ENCODE measurements around the gene RBSN. TPM values are rescaled to one million over a fixed set of nuclear protein-coding genes. Genes with fewer than 3 reads are reported as not detected.

The RBSN gene
- total and polyA plus RNA-seq, 7 donors, result 7.2 to 41.3 (median 29.1) TPM

- H3K36me3 ChIP-seq, result no peaks in the 10 kb centered on the region
- H3K27me3 ChIP-seq, result peaks cover 0 to 17% (median 5%) of the 10 kb centered on the region in 3 donors
- no peak for DNase-seq
- no peaks in the 10 kb centered on the region for H3K9me3 ChIP-seq
- no peak overlapping the region for H3K27ac ChIP-seq
- no peak overlapping the region for H3K4me3 ChIP-seq
- 87 to 90% methylated on average over 4 of the region's 4 CpGs for WGBS, 2 donors
- no peak for TF ChIP-seq POLR2AphosphoS5 (IDR thresholded peaks at IDR 0.05)
- no peak for TF ChIP-seq EP300 (IDR thresholded peaks at IDR 0.05)
- intact Hi-C loops (cut with DNase I), result no loop called here
- no peaks in the 10 kb centered on the region for H3K4me1 ChIP-seq
These were observed 23.4 kb upstream of the RBSN start for GRCh38 chr3:15122398-15122797.

GRCh38 chr3:15121936-15122335, 23.0 kb upstream of the RBSN start:
- Histone ChIP-seq H3K27me3 (peaks cover 0 to 17% (median 5%) of the 10 kb centered on the region in 3 donors), H3K9me3 (no peaks in the 10 kb centered on the region), H3K4me3 (no peak overlapping the region), H3K36me3 (no peaks in the 10 kb centered on the region), H3K27ac (no peak overlapping the region), H3K4me1 (no peaks in the 10 kb centered on the region)
- DNase-seq, result no peak
- WGBS, 2 donors, result 78 to 83% methylated on average over 3 of the region's 3 CpGs
- intact Hi-C loops (cut with DNase I), result no loop called here
- TF ChIP-seq POLR2AphosphoS5 (IDR thresholded peaks at IDR 0.05) (no peak), CTCF (IDR thresholded peaks at IDR 0.05) (no peak), POLR2A (IDR thresholded peaks at IDR 0.05) (no peak), EP300 (IDR thresholded peaks at IDR 0.05) (no peak)

GRCh38 chr3:15120986-15121385, 22.0 kb upstream of the RBSN start:
- TF ChIP-seq EP300 (IDR thresholded peaks at IDR 0.05) (no peak), POLR2A (IDR thresholded peaks at IDR 0.05) (no peak), CTCF (IDR thresholded peaks at IDR 0.05) (no peak), POLR2AphosphoS5 (IDR thresholded peaks at IDR 0.05) (no peak)
- no peaks in the 10 kb centered on the region for H3K9me3 ChIP-seq
- H3K4me1 ChIP-seq, result no peaks in the 10 kb centered on the region
- no peaks in the 10 kb centered on the region for H3K36me3 ChIP-seq
- no peak for DNase-seq
- H3K27me3 ChIP-seq, result peaks cover 0 to 17% (median 5%) of the 10 kb centered on the region in 3 donors
- intact Hi-C loops (cut with DNase I), result no loop called here
- no peak overlapping the region for H3K27ac ChIP-seq
- 13 to 47% methylated on average over 2 of the region's 2 CpGs for WGBS, 2 donors
- H3K4me3 ChIP-seq, result no peak overlapping the region

GRCh38 chr3:15117011-15117410, 18.1 kb upstream of the RBSN start:
- H3K27ac ChIP-seq, result no peak overlapping the region
- peaks cover 0 to 17% (median 5%) of the 10 kb centered on the region in 3 donors for H3K27me3 ChIP-seq
- H3K4me3 ChIP-seq, result no peak overlapping the region
- intact Hi-C loops (cut with DNase I), result no loop called here
- TF ChIP-seq POLR2AphosphoS5 (IDR thresholded peaks at IDR 0.05) (no peak), EP300 (IDR thresholded peaks at IDR 0.05) (no peak), CTCF (IDR thresholded peaks at IDR 0.05) (no peak), POLR2A (IDR thresholded peaks at IDR 0.05) (no peak)
- no peaks in the 10 kb centered on the region for H3K9me3 ChIP-seq
- H3K4me1 ChIP-seq, result no peaks in the 10 kb centered on the region
- WGBS, 2 donors, result 87 to 89% methylated on average over 3 of the region's 3 CpGs
- no peak for DNase-seq
- H3K36me3 ChIP-seq, result no peaks in the 10 kb centered on the region

- H3K4me1 ChIP-seq, result no peaks in the 10 kb centered on the region
These were observed 17.2 kb upstream of the RBSN start for GRCh38 chr3:15116032-15116669.

More at GRCh38 chr3:15116032-15116669, 17.2 kb upstream of the RBSN start:
- no peak overlapping the region for H3K27ac ChIP-seq
- no peaks in the 10 kb centered on the region for H3K36me3 ChIP-seq
- no peak overlapping the region for H3K4me3 ChIP-seq
- WGBS, 2 donors, result 95 to 97% methylated on average over 2 of the region's 2 CpGs
- no peaks in the 10 kb centered on the region for H3K9me3 ChIP-seq
- peaks cover 0 to 17% (median 5%) of the 10 kb centered on the region in 3 donors for H3K27me3 ChIP-seq
- TF ChIP-seq CTCF (IDR thresholded peaks at IDR 0.05) (no peak), POLR2A (IDR thresholded peaks at IDR 0.05) (no peak), EP300 (IDR thresholded peaks at IDR 0.05) (no peak), POLR2AphosphoS5 (IDR thresholded peaks at IDR 0.05) (no peak)
- intact Hi-C loops (cut with DNase I), result no loop called here
- no peak for DNase-seq

Measured in sigmoid colon (tissue), 7 donors.